Trophoblast cell (in vitro differentiated cells and primary cell): ENCODE data around the gene DNMT1.
"Not testable (repeated sequence)": the region's sequence is repeated elsewhere in the genome, so short reads cannot be mapped to it uniquely, and the experiment has no call there.

ENCODE experiments used
- DNase-seq, 2 donors: peaks; one replicate each; pipeline ENCODE4 v3.0.0-alpha.2; 2016
- H2AFZ ChIP-seq: 2 replicates; pipeline ENCODE4 v1.6.1; 2013; ENCODE audit warnings: low read length, moderate library complexity, mild to moderate bottlenecking; ENCODE audit not compliant: insufficient read depth, poor library complexity
- H2AK5ac ChIP-seq: 2 replicates; pipeline ENCODE4 v1.6.1; 2013; ENCODE audit warnings: mild to moderate bottlenecking, low read length
- H2BK120ac ChIP-seq: 2 replicates; pipeline ENCODE4 v1.6.1; 2013; ENCODE audit warnings: low read length, mild to moderate bottlenecking, moderate library complexity; ENCODE audit not compliant: insufficient read depth, poor library complexity
- H2BK12ac ChIP-seq: 2 replicates; pipeline ENCODE4 v1.6.1; 2013; ENCODE audit warnings: mild to moderate bottlenecking, low read length, moderate library complexity
- H2BK5ac ChIP-seq: 2 replicates; pipeline ENCODE4 v1.6.1; 2013; ENCODE audit warnings: low read length, low read depth, moderate library complexity, mild to moderate bottlenecking; ENCODE audit not compliant: poor library complexity
- H3K14ac ChIP-seq: 2 replicates; pipeline ENCODE4 v1.6.1; 2013; ENCODE audit warnings: mild to moderate bottlenecking, low read length
- H3K18ac ChIP-seq: 2 replicates; pipeline ENCODE4 v1.6.1; 2013; ENCODE audit warnings: mild to moderate bottlenecking, low read length
- H3K23ac ChIP-seq: 2 replicates; pipeline ENCODE4 v1.6.1; 2013; ENCODE audit warnings: low read length
- H3K27ac ChIP-seq: 2 replicates; pipeline ENCODE4 v1.5.1; 2013; ENCODE audit warnings: low read depth, mild to moderate bottlenecking, inconsistent platforms, low read length, moderate library complexity
- H3K27me3 ChIP-seq: 2 replicates; pipeline ENCODE4 v1.6.1; 2013; ENCODE audit warnings: inconsistent platforms, mild to moderate bottlenecking, low read length, moderate library complexity; ENCODE audit not compliant: insufficient read depth
- H3K36me3 ChIP-seq, 2 experiments: 1 replicate in 1 of 2; 2 replicates in 1 of 2; pipeline ENCODE4 v1.6.1; 2013; ENCODE audit warnings: low read length in 2 of 2, mild to moderate bottlenecking in 2 of 2, moderate library complexity in 1 of 2; ENCODE audit not compliant: insufficient read depth in 2 of 2, control insufficient read depth in 1 of 2
- H3K4ac ChIP-seq: 2 replicates; pipeline ENCODE4 v1.6.1; 2013; ENCODE audit warnings: low read depth, mild to moderate bottlenecking, low read length, moderate library complexity
- H3K4me1 ChIP-seq, 2 experiments: 1 replicate in 1 of 2; 2 replicates in 1 of 2; pipeline ENCODE4 v1.6.1; 2013; ENCODE audit warnings: low read length in 2 of 2, mild to moderate bottlenecking in 2 of 2, moderate library complexity in 1 of 2; ENCODE audit not compliant: insufficient read depth in 2 of 2, control insufficient read depth in 1 of 2
- H3K4me2 ChIP-seq: 2 replicates; pipeline ENCODE4 v1.6.1; 2013; ENCODE audit warnings: inconsistent platforms, mild to moderate bottlenecking, low read length, moderate library complexity
- H3K4me3 ChIP-seq: 2 replicates; pipeline ENCODE4 v1.5.1; 2013; ENCODE audit warnings: mild to moderate bottlenecking, low read depth, low read length, inconsistent platforms
- H3K79me1 ChIP-seq: one replicate; pipeline ENCODE4 v1.6.1; 2013; ENCODE audit warnings: low read length
- H3K79me2 ChIP-seq: 2 replicates; pipeline ENCODE4 v1.6.1; 2013; ENCODE audit warnings: low read length, mild to moderate bottlenecking; ENCODE audit not compliant: control insufficient read depth, insufficient read depth, poor library complexity
- H3K9ac ChIP-seq: 2 replicates; pipeline ENCODE4 v1.6.1; 2013; ENCODE audit warnings: mild to moderate bottlenecking, low read length
- H3K9me3 ChIP-seq: 2 replicates; pipeline ENCODE4 v1.6.1; 2013; ENCODE audit warnings: low read depth, mild to moderate bottlenecking, control low read depth, inconsistent platforms, low read length; ENCODE audit not compliant: insufficient read depth
- H4K12ac ChIP-seq: 2 replicates; pipeline ENCODE4 v1.6.1; 2013; ENCODE audit warnings: low read depth, mild to moderate bottlenecking, low read length, moderate library complexity
- H4K8ac ChIP-seq: 2 replicates; pipeline ENCODE4 v1.6.1; 2013; ENCODE audit warnings: low read depth, mild to moderate bottlenecking, low read length, moderate library complexity
- H4K91ac ChIP-seq: one replicate; pipeline ENCODE4 v1.6.1; 2013; ENCODE audit warnings: low read depth, mild to moderate bottlenecking, low read length, moderate library complexity
- WGBS: extraction: QIAGEN DNeasy Blood & Tissue Kit; methylation state at CpG from one replicate; pipeline ENCODE4 v1.1.7; 2013; ENCODE audit warnings: missing lambda C conversion rate; ENCODE audit not compliant: insufficient read length, insufficient coverage; ENCODE audit errors: extremely low coverage; 5-methylcytosine and 5-hydroxymethylcytosine counted together

Gene DNMT1

DNA sequence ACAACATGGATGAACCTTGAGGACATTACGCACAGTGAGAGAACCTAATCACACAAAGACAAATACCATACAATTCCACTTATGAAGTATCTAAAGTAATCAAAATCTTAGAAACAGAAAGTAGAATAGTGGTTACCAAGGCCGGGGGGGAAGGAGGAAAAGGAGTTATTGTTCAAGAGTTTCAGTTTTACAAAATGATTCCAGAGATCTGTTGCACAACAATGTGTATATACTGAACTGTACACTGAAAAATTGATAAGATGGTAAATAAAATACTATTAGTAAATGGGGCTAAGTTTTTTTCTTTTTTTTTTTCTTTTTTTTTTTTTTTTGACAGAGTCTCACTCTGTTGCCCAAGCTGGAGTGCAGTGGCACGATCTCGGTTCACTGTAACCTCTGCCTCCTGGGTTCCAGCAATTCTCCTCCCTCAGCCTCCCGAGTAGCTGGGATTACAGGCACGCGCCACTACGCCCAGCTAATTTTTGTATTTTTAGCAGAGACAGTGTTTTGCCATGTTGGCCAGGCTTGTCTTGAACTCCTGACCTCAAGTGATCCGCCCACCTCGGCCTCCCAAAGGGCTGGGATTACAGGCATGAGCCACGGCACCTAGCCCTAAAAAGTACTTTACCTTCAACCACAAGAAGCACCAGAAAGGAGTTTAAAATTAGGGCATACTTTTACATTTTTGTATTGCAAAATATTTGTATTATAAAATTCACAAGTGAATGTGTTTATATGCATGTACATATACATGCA, 4.3 kb upstream of the DNMT1 start:
- H3K79me2 ChIP-seq, H4K91ac ChIP-seq, H3K23ac ChIP-seq, H3K9me3 ChIP-seq, H3K36me3 ChIP-seq, H3K14ac ChIP-seq, H3K27ac ChIP-seq, H3K79me1 ChIP-seq, H3K9ac ChIP-seq, H3K4me1 ChIP-seq, H3K4ac ChIP-seq, H3K18ac ChIP-seq, H3K27me3 ChIP-seq, H2BK120ac ChIP-seq, H2AFZ ChIP-seq, H2BK5ac ChIP-seq, H2AK5ac ChIP-seq, H4K12ac ChIP-seq, H3K4me3 ChIP-seq, DNase-seq, H4K8ac ChIP-seq, H2BK12ac ChIP-seq, H3K4me2 ChIP-seq: not testable (repeated sequence)
- WGBS = no CpG with 5 or more reads among the region's 11 CpGs

GRCh38 chr19:10195199-10195519, 406 bp upstream of the DNMT1 start:
- no peak overlapping the region for H3K27ac ChIP-seq
- peak overlapping the region; percentile 36 for H3K4ac ChIP-seq
- H3K4me3 ChIP-seq = peak overlapping the region; percentile 96
- H2AK5ac ChIP-seq = no peak overlapping the region
- peak overlapping the region; percentile 66 for H3K4me2 ChIP-seq
- H3K14ac ChIP-seq = no peak overlapping the region
- H3K36me3 ChIP-seq = peaks cover 0 to 5% of the 10 kb centered on the region in 2 experiments
- peak overlapping the region; percentile 5 for H4K12ac ChIP-seq
- H2BK120ac ChIP-seq = peak overlapping the region; percentile 18
- no peak for DNase-seq
- peak overlapping the region; percentile 32 for H2AFZ ChIP-seq
- peak overlapping the region; percentile 7 for H2BK5ac ChIP-seq
- H3K9ac ChIP-seq = no peak overlapping the region
- peaks cover 22% of the 10 kb centered on the region for H3K79me2 ChIP-seq
- H3K23ac ChIP-seq = no peak overlapping the region
- peaks cover 2 to 4% of the 10 kb centered on the region in 2 experiments for H3K4me1 ChIP-seq
- H4K8ac ChIP-seq = peak overlapping the region; percentile 83
- H3K27me3 ChIP-seq = no peaks in the 10 kb centered on the region
- no peak overlapping the region for H2BK12ac ChIP-seq
- no peaks in the 10 kb centered on the region for H3K9me3 ChIP-seq
- H3K79me1 ChIP-seq = peaks cover 11% of the 10 kb centered on the region
- no CpG with 5 or more reads among the region's 6 CpGs for WGBS
- H4K91ac ChIP-seq = peak overlapping the region; percentile 20
- H3K18ac ChIP-seq = no peak overlapping the region

- peak overlapping the region; percentile 93 for H3K9ac ChIP-seq
- H3K4me3 ChIP-seq = peak overlapping the region; percentile 96
- H3K14ac ChIP-seq = peak overlapping the region; percentile 93
- peak overlapping the region; percentile 56 for H3K4ac ChIP-seq
- no peak overlapping the region for H2BK12ac ChIP-seq
- DNase-seq = peak; percentile 57 to 78
- H3K23ac ChIP-seq = no peak overlapping the region
- no peaks in the 10 kb centered on the region for H3K27me3 ChIP-seq
- peak overlapping the region; percentile 95 for H4K8ac ChIP-seq
- WGBS = no CpG with 5 or more reads among the region's 30 CpGs
- peaks cover 2 to 4% of the 10 kb centered on the region in 2 experiments for H3K4me1 ChIP-seq
- peak overlapping the region; percentile 86 for H2BK5ac ChIP-seq
- peak overlapping the region; percentile 88 for H2AFZ ChIP-seq
- peaks cover 11% of the 10 kb centered on the region for H3K79me1 ChIP-seq
- peak overlapping the region; percentile 71 for H4K12ac ChIP-seq
- H2BK120ac ChIP-seq = peak overlapping the region; percentile 94
- H4K91ac ChIP-seq = peak overlapping the region; percentile 95
- H3K4me2 ChIP-seq = peak overlapping the region; percentile 66
- peak overlapping the region; percentile 5 for H2AK5ac ChIP-seq
- H3K36me3 ChIP-seq = peaks cover 0 to 10% of the 10 kb centered on the region in 2 experiments
- H3K79me2 ChIP-seq = peaks cover 24% of the 10 kb centered on the region
- peak overlapping the region; percentile 81 for H3K27ac ChIP-seq
- no peaks in the 10 kb centered on the region for H3K9me3 ChIP-seq
- peak overlapping the region; percentile 96 for H3K18ac ChIP-seq
Observed at GRCh38 chr19:10193790-10194499, 808 bp downstream of the DNMT1 start.

DNA sequence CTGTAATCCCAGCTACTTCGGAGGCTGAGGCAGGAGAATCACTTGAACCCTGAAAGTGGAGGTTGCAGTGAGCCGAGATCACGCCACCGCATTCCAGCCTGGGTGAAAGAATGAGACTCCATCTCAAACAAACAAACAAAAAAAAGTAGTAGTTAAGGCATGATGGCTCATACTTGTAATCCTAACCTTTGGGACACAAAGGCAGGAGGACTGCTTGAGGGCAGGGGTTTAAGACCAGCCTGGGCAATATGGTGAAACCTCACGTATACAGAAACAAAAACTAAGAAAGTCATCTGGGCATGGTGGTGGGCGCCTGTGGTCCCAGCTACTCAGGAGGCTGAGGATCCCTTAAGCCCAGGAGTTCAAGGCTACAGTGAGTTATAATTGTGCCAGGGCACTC, 1.8 kb downstream of the DNMT1 start:
- no CpG with 5 or more reads among the region's 6 CpGs for WGBS

More for the DNA sequence above, 1.8 kb downstream of the DNMT1 start:
- H3K9me3 ChIP-seq = no peaks in the 10 kb centered on the region
- no peak overlapping the region for H3K4me2 ChIP-seq
- no peaks in the 10 kb centered on the region for H3K27me3 ChIP-seq
- DNase-seq = peak in 1 of 2 donors; percentile 72
- no peak overlapping the region for H2AK5ac ChIP-seq
- no peak overlapping the region for H3K27ac ChIP-seq
- H2AFZ ChIP-seq = no peak overlapping the region
- no peak overlapping the region for H3K18ac ChIP-seq
- peaks cover 26% of the 10 kb centered on the region for H3K79me2 ChIP-seq
- no peak overlapping the region for H3K14ac ChIP-seq
- peak overlapping the region; percentile 10 for H2BK5ac ChIP-seq
- H3K9ac ChIP-seq = no peak overlapping the region
- H3K4me1 ChIP-seq = peaks cover 2 to 4% of the 10 kb centered on the region in 2 experiments
- no peak overlapping the region for H4K12ac ChIP-seq
- H3K79me1 ChIP-seq = peaks cover 11% of the 10 kb centered on the region
- H3K4ac ChIP-seq = peak overlapping the region; percentile 92
- H4K8ac ChIP-seq = no peak overlapping the region
- H3K36me3 ChIP-seq = peaks cover 0 to 10% of the 10 kb centered on the region in 2 experiments
- H2BK120ac ChIP-seq = no peak overlapping the region
- H4K91ac ChIP-seq = no peak overlapping the region
- no peak overlapping the region for H3K4me3 ChIP-seq
- H2BK12ac ChIP-seq = no peak overlapping the region
- H3K23ac ChIP-seq = no peak overlapping the region
